Subcutaneous adipose tissue (tissue), 4 donors: Measurements from ENCODE around the gene TBCK. TPM values are rescaled to one million over a fixed set of nuclear protein-coding genes. Genes with fewer than 3 reads are reported as not detected.

Experiments used
- total RNA-seq, 4 donors: library from RNA; depleted of rRNA; stranded (reverse); fragments of >200 nt; gene quantifications; one replicate each; pipeline ENCODE4 v1.1.0, GENCODE V29; 2016
- TF ChIP-seq, protein P1 (sequence below): fragments of 450-650 bp; IDR thresholded peaks from one replicate; pipeline ENCODE4 v1.5.1; 2016; ENCODE audit warnings: low read depth, mild to moderate bottlenecking, control low read depth, antibody characterized with exemption, moderate library complexity

The TBCK gene
- total RNA-seq, 4 donors from 2014 or later = 32.2 to 59.2 (median 48.9) TPM

GRCh38 chr4:106183551-106183950, 132.5 kb downstream of the TBCK start:
- TF ChIP-seq, protein P1, sequence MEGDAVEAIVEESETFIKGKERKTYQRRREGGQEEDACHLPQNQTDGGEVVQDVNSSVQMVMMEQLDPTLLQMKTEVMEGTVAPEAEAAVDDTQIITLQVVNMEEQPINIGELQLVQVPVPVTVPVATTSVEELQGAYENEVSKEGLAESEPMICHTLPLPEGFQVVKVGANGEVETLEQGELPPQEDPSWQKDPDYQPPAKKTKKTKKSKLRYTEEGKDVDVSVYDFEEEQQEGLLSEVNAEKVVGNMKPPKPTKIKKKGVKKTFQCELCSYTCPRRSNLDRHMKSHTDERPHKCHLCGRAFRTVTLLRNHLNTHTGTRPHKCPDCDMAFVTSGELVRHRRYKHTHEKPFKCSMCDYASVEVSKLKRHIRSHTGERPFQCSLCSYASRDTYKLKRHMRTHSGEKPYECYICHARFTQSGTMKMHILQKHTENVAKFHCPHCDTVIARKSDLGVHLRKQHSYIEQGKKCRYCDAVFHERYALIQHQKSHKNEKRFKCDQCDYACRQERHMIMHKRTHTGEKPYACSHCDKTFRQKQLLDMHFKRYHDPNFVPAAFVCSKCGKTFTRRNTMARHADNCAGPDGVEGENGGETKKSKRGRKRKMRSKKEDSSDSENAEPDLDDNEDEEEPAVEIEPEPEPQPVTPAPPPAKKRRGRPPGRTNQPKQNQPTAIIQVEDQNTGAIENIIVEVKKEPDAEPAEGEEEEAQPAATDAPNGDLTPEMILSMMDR = no peak

- TF ChIP-seq, protein P1 = no peak
Observed at GRCh38 chr4:106172861-106173260, 143.1 kb downstream of the TBCK start.

GRCh38 chr4:106165351-106166010, 150.5 kb downstream of the TBCK start:
- TF ChIP-seq, protein P1 = no peak

- TF ChIP-seq, protein P1 = no peak
Observed at GRCh38 chr4:106162278-106162677, 153.7 kb downstream of the TBCK start.

DNA sequence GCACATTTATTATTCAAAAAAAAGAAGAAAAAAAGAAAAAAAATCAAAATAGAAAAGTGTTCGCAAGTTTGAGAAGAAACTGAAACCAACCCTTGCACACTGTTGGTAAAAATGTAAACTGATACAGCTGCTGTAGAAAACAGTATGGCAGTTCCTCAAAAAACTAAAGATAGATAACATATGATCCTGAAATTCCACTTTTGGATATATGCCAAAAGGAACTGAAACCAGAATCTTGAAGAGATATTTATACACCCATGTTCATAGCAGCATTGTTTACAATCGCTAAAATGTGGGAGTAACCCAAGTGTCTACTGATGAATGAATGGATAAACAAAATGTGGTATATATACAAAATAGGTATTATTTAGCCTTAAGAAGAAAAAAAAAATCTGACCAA, 155.4 kb downstream of the TBCK start:
- TF ChIP-seq, protein P1 = no peak

- TF ChIP-seq, protein P1 = no peak
Observed at GRCh38 chr4:106149911-106150310, 166.1 kb downstream of the TBCK start.

- TF ChIP-seq, protein P1 = no peak
Observed at GRCh38 chr4:106149026-106149425, 167.0 kb downstream of the TBCK start.
